Pancreas (tissue), 10 donors: Measurements from ENCODE around the gene CYP4A22. TPM values are rescaled to one million over a fixed set of nuclear protein-coding genes. Genes with fewer than 3 reads are reported as not detected.
"Not testable (repeated sequence)": the region's sequence is repeated elsewhere in the genome, so short reads cannot be mapped to it uniquely, and the experiment has no call there.

Experiments
- ATAC-seq, 4 donors: fragments of 200-7000 bp; cut with Tn5 transposase; one replicate each; pipeline versions ENCODE4 v1.8.0 to v1.9.1; 2020; ENCODE audit warnings: mild to moderate bottlenecking in 4 of 4, moderate library complexity in 4 of 4
- DNase-seq, 6 donors: peaks; one replicate each; pipeline ENCODE4 v3.0.0-alpha.2; 2020
- FAIRE-seq: peaks from 2 replicates; lab custom pipeline; 2012; peaks lifted over from hg19 to GRCh38; lab: Jason Lieb, UNC
- H3K27ac ChIP-seq, 4 donors: fragments of 200-600 bp; sonication (generic); 1 replicate in 3 of 4; 2 replicates in 1 of 4; pipeline versions ENCODE4 v1.5.0 to v1.8.0; 2020
- H3K27me3 ChIP-seq, 4 donors: fragments of 200-600 bp; one replicate each; pipeline ENCODE4 v1.8.0; 2021
- H3K36me3 ChIP-seq, 3 donors: fragments of 200-600 bp; sonication (generic) in 1 of 3; one replicate each; pipeline versions ENCODE4 v1.5.0 to v1.8.0; 2020 to 2021
- H3K4me1 ChIP-seq, 3 donors: fragments of 200-600 bp; one replicate each; pipeline ENCODE4 v1.8.0; 2021
- H3K4me3 ChIP-seq, 4 donors: fragments of 200-600 bp; sonication (generic) in 2 of 4; one replicate each; pipeline versions ENCODE4 v1.5.0 to v1.8.0; 2020 to 2021
- H3K9me3 ChIP-seq, 4 donors: fragments of 200-600 bp; one replicate each; pipeline ENCODE4 v1.8.0; 2021
- WGBS, 2 donors: extraction: QIAGEN DNeasy Blood & Tissue Kit; methylation state at CpG; one replicate each; pipeline ENCODE4 v1.1.7; 2013; 5-methylcytosine and 5-hydroxymethylcytosine counted together
- intact Hi-C, 3 donors: fragments of 100-400 bp; cut with DNase I; formaldehyde crosslinking; loops; one replicate each; pipeline versions ENCODE4 v1.11.1 to v1.14.2; 2022
- polyA plus RNA-seq, 2 donors: library from polyadenylated mRNA; stranded (reverse); fragments of 200-250 nt; gene quantifications; one replicate each; pipeline ENCODE4 v1.2.3, GENCODE V29; 2013
- total RNA-seq, 6 donors: library from RNA; stranded (reverse); fragmentation: NEBNext Ultra II Directional in 4 of 6; extraction: Animal tissue kit (Norgen Biotek cat#: 25700) in 4 of 6; gene quantifications; one replicate each; pipeline versions ENCODE4 v1.2.1 to v1.2.4, GENCODE V29; 2021 to 2023
- TF ChIP-seq, protein P1 (sequence below), 4 donors: fragments of 200-600 bp; sonication (generic) in 3 of 4; IDR thresholded peaks; one replicate each; pipeline versions ENCODE4 v1.5.0 to v1.8.0; 2021; ENCODE audit warnings: antibody characterized with exemption in 4 of 4
- donor health status: healthy with polysubstance abuse.
- donor health status: DM: no; HTN: no; CAD: no; lungs with moderate emphysema.
- donor health status: DM: no; HTN: no; CAD: no.
- donor health status: control.
- donor health status: control.
- donor health status: Bipolar disorder and iron deficiency.
- donor health status: DM: yes; HTN: yes; CAD: no.
- donor health status: DM: no; HTN: no; CAD: no.
- donor health status: DM: no; HTN: no; CAD: no.
- donor health status: DM: yes; HTN: yes; CAD: no.

CYP4A22 gene
- total and polyA plus RNA-seq, 8 donors = 0.11 to 0.28 (median 0.19) TPM; not detected in 5

DNA sequence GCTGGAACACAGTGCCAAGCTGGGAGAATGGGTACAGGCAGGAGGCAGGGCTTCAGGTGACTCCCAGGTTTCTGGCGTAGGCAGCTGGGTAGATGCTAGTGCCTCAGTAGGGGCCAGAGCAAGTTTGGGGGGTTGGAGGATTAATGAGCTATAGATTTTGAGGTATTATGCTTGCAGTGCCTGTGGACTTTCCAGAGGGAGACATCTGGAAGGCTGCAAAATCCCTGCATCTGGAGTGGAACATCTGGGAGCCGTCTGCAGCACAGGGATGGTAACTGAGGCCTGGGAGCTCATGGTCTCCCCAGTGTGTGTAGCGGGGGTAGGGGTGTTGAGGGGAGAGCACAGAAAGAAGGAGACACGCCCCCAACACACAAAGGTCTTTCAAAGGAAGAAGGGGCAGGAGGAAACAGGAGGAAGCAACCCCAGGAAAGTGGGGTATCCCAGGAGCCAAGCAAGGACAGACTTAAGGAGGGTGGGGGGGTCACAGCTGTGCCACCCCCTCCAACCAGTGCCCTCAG is 54.8 kb downstream of the CYP4A22 start:
- ATAC-seq (no peak), FAIRE-seq (no peak), DNase-seq (no peak)
- Histone ChIP-seq H3K4me3 (no peak overlapping the region), H3K9me3 (no peaks in the 10 kb centered on the region), H3K27ac (peak overlapping the region; percentile 20 to 66 (median 50)), H3K4me1 (peaks cover 12 to 19% (median 17%) of the 10 kb centered on the region in 3 donors), H3K27me3 (no peaks in the 10 kb centered on the region), H3K36me3 (no peaks in the 10 kb centered on the region)
- intact Hi-C loops = no loop called here
- TF ChIP-seq, protein P1, sequence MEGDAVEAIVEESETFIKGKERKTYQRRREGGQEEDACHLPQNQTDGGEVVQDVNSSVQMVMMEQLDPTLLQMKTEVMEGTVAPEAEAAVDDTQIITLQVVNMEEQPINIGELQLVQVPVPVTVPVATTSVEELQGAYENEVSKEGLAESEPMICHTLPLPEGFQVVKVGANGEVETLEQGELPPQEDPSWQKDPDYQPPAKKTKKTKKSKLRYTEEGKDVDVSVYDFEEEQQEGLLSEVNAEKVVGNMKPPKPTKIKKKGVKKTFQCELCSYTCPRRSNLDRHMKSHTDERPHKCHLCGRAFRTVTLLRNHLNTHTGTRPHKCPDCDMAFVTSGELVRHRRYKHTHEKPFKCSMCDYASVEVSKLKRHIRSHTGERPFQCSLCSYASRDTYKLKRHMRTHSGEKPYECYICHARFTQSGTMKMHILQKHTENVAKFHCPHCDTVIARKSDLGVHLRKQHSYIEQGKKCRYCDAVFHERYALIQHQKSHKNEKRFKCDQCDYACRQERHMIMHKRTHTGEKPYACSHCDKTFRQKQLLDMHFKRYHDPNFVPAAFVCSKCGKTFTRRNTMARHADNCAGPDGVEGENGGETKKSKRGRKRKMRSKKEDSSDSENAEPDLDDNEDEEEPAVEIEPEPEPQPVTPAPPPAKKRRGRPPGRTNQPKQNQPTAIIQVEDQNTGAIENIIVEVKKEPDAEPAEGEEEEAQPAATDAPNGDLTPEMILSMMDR (IDR thresholded peaks at IDR 0.05) = no peak
- WGBS, 2 donors = 69 to 71% methylated on average over 3 to 4 of the region's 4 CpGs

DNA sequence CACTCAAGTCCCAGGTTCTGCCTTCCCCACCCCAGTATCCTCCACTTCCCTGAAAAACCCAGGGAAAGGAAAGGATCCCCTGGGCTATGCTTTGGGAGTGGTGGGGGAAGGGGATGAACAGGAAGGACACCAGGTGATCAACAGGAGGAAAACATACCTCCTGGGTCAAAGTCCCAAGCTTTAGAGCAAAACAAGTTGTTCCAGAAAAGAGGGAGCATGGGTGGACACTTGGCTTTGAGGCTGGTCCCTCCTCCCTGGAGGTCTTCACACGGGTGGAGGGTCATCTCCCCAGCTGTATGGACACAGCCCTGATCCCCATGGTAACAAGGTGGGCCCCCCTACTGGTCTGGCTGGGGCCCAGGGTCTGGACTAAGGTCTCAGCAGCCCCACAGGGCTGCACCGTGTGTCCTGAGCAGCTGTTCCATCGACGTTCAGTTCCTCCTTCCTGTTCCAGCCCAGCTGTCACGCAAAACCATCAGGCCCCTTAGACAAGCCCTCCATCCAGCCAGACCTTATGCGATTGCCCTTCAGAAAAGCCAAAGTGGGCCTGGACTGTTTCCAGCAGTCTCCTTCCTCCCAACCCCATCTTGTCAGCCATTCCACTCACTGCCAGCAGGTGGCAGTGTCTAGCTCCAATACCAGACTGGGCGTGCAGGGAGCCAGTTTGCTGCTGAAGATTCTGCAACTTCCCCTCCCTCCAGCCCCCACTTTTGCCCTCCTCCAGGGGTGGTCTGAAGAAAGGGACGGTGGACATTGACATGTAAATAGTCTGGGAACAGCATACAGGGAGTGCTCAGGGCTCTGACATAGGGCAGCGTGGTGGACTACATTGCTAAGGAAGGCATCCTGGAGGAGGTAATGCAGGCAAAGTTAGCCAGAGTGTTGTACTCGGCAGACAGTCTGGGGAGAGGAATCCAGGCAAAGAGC is 55.5 kb downstream of the CYP4A22 start:
- no peak overlapping the region for H3K4me3 ChIP-seq
- peak overlapping the region in 3 of 4 donors; percentile 42 to 66 (median 58) for H3K27ac ChIP-seq

DNA sequence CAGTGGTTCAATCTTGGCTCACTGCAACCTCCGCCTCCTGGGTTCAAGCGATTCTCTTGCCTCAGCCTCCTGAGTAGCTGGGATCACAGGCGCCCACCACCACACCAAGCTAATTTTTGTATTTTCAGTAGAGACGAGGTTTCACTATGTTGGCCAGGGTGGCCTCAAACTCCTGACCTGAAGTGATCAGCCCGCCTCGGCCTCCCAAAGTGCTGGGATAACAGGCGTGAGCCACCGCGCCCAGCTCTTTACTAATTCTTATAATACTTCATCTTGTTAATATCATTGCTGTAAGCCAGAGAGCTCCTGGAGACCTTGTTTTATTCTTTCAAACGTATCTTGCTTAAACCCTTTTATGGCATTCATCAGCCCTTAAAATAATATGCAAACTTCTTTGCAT is 56.3 kb downstream of the CYP4A22 start:
- H3K4me3 ChIP-seq, intact Hi-C loops, ATAC-seq, FAIRE-seq, H3K36me3 ChIP-seq, H3K9me3 ChIP-seq, H3K27ac ChIP-seq, DNase-seq, H3K27me3 ChIP-seq: not testable (repeated sequence)
- 71 to 79% methylated on average over 10 of the region's 10 CpGs for WGBS, 2 donors
- H3K4me1 ChIP-seq = peaks cover 12 to 19% (median 17%) of the 10 kb centered on the region in 3 donors

More for the DNA sequence above, 55.5 kb downstream of the CYP4A22 start:
- Histone ChIP-seq H3K27me3 (no peaks in the 10 kb centered on the region), H3K4me1 (peaks cover 12 to 19% (median 17%) of the 10 kb centered on the region in 3 donors), H3K36me3 (no peaks in the 10 kb centered on the region), H3K9me3 (no peaks in the 10 kb centered on the region)
- peak; percentile 51 to 86 (median 78) for DNase-seq
- ATAC-seq = peak in 3 of 4 donors; percentile 28 to 43 (median 38)
- FAIRE-seq = no peak
- intact Hi-C loops = no loop called here
- TF ChIP-seq, protein P1 (IDR thresholded peaks at IDR 0.05) = peak; percentile 91 to 96 (median 94)
- 8 to 10% methylated on average over 10 of the region's 10 CpGs for WGBS, 2 donors

DNA sequence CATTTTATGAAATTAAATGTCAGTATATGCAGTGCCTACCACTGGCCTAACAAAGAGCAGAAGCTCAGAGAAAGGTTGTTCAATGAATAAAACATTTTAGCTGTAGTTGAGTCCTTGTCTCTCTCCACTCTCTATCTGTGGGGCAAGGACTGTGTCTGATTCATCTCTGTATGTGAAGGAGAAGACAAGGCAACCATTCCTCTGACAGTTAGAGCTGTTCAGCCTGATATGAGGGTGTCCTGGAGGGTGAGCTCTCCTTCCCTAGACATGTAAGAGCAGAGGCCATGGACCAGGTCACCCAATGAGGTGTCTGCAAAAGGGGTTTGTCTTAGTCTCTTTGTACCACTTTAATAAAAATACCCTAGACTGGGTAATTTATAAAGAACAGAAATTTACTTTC is 57.1 kb downstream of the CYP4A22 start:
- Histone ChIP-seq H3K27ac (no peak overlapping the region), H3K27me3 (no peaks in the 10 kb centered on the region), H3K36me3 (no peaks in the 10 kb centered on the region), H3K4me1 (peaks cover 12 to 19% (median 17%) of the 10 kb centered on the region in 3 donors), H3K9me3 (no peaks in the 10 kb centered on the region), H3K4me3 (no peak overlapping the region)
- FAIRE-seq = no peak
- intact Hi-C loops = no loop called here
- ATAC-seq = no peak
- TF ChIP-seq, protein P1 (IDR thresholded peaks at IDR 0.05) = no peak
- DNase-seq = no peak

DNA sequence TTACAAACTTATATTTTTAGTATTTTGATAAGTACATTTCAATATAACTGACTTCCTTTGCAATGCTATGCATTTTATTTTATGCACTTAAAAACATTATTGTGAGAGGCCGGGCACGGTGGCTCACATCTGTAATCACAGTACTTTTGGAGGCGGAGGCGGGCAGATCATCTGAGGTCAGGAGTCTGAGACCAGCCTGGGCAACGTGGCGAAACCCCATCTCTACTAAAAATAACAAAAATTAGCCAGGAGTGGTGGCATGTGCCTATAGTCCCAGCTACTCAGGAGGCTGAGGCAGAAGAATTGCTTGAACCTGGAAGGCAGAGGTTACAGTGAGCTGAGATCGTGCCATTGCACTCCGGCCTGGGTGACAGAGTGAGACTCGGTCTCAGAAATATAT is 58.7 kb downstream of the CYP4A22 start:
- H3K27ac ChIP-seq, FAIRE-seq, H3K27me3 ChIP-seq, H3K9me3 ChIP-seq, H3K4me3 ChIP-seq, intact Hi-C loops, H3K36me3 ChIP-seq, ATAC-seq, DNase-seq: not testable (repeated sequence)
- WGBS, 2 donors = 80 to 87% methylated on average over 9 of the region's 9 CpGs
- H3K4me1 ChIP-seq = peaks cover 4 to 12% (median 7%) of the 10 kb centered on the region in 3 donors
